Measurements from ENCODE around the gene ITGA7. TPM values are rescaled to one million over a fixed set of nuclear protein-coding genes. Genes with fewer than 3 reads are reported as not detected.

The ITGA7 gene
- total RNA-seq, 1 donor from 2014 or later, result 14.7 TPM

GRCh38 chr12:55696141-55696540 is 11.6 kb downstream of the ITGA7 start:
- H3K27ac ChIP-seq, result no peak overlapping the region
- H3K9me3 ChIP-seq, result no peaks in the 10 kb centered on the region
- ATAC-seq (no peak), DNase-seq (peak; percentile 42)
- no peak overlapping the region for H3K4me3 ChIP-seq
- H3K36me3 ChIP-seq, result no peaks in the 10 kb centered on the region
- no peaks in the 10 kb centered on the region for H3K27me3 ChIP-seq
- TF ChIP-seq CTCF (IDR thresholded peaks at IDR 0.05), result no peak
- intact Hi-C loops (cut with DNase I), result no loop called here
- H3K4me1 ChIP-seq, result no peaks in the 10 kb centered on the region

- Histone ChIP-seq H3K36me3 (no peaks in the 10 kb centered on the region), H3K4me3 (no peak overlapping the region), H3K27ac (no peak overlapping the region), H3K4me1 (no peaks in the 10 kb centered on the region), H3K9me3 (no peaks in the 10 kb centered on the region), H3K27me3 (no peaks in the 10 kb centered on the region)
- no peak for TF ChIP-seq CTCF (IDR thresholded peaks at IDR 0.05)
- ATAC-seq (no peak), DNase-seq (peak; percentile 25)
- intact Hi-C loops (cut with DNase I), result no loop called here
Observed at GRCh38 chr12:55695349-55695748, 12.4 kb downstream of the ITGA7 start.

- H3K4me1 ChIP-seq, result no peaks in the 10 kb centered on the region
- no peak for TF ChIP-seq CTCF (IDR thresholded peaks at IDR 0.05)
- intact Hi-C loops (cut with DNase I), result no loop called here
- peak; percentile 48 for DNase-seq
- ATAC-seq, result no peak
- no peak overlapping the region for H3K4me3 ChIP-seq
- H3K9me3 ChIP-seq, result no peaks in the 10 kb centered on the region
- H3K36me3 ChIP-seq, result no peaks in the 10 kb centered on the region
- no peaks in the 10 kb centered on the region for H3K27me3 ChIP-seq
- H3K27ac ChIP-seq, result no peak overlapping the region
Observed at GRCh38 chr12:55694651-55695050, 13.1 kb downstream of the ITGA7 start.

GRCh38 chr12:55694188-55694515 is 13.6 kb downstream of the ITGA7 start:
- no peak for ATAC-seq
- Histone ChIP-seq H3K27ac (no peak overlapping the region), H3K36me3 (no peaks in the 10 kb centered on the region), H3K27me3 (no peaks in the 10 kb centered on the region), H3K9me3 (no peaks in the 10 kb centered on the region), H3K4me3 (no peak overlapping the region), H3K4me1 (no peaks in the 10 kb centered on the region)
- DNase-seq, result no peak
- intact Hi-C loops (cut with DNase I), result no loop called here
- TF ChIP-seq CTCF (IDR thresholded peaks at IDR 0.05), result no peak

- H3K9me3 ChIP-seq, result no peaks in the 10 kb centered on the region
- H3K4me1 ChIP-seq, result no peaks in the 10 kb centered on the region
- TF ChIP-seq CTCF (IDR thresholded peaks at IDR 0.05), result no peak
- intact Hi-C loops (cut with DNase I), result no loop called here
- no peaks in the 10 kb centered on the region for H3K27me3 ChIP-seq
- ATAC-seq, result no peak
- peak; percentile 57 for DNase-seq
- H3K36me3 ChIP-seq, result no peaks in the 10 kb centered on the region
- H3K4me3 ChIP-seq, result no peak overlapping the region
- no peak overlapping the region for H3K27ac ChIP-seq
Observed at GRCh38 chr12:55693323-55694187, 14.1 kb downstream of the ITGA7 start.
